ENCODE data around the gene BDKRB2. TPM values are rescaled to one million over a fixed set of nuclear protein-coding genes. Genes with fewer than 3 reads are reported as not detected.
A peak's percentile ranks its signal among the peaks of the same experiment; 100 is the strongest.

Gene BDKRB2
- total RNA-seq, 1 donor, result 23.1 TPM

GRCh38 chr14:96272777-96273473 is 68.3 kb downstream of the BDKRB2 start:
- no peak for TF ChIP-seq CTCF (IDR thresholded peaks at IDR 0.05; ENCODE audit: insufficient read depth, low read length)
- DNase-seq (ENCODE audit: low read depth), result peak; percentile 78
- H3K4me3 ChIP-seq (ENCODE audit: low read depth, low read length), result no peak overlapping the region

- H3K4me3 ChIP-seq (ENCODE audit: low read depth, low read length), result no peak overlapping the region
- TF ChIP-seq CTCF (IDR thresholded peaks at IDR 0.05; ENCODE audit: insufficient read depth, low read length), result no peak
- no peak for DNase-seq (ENCODE audit: low read depth)
These were observed 69.0 kb downstream of the BDKRB2 start for GRCh38 chr14:96273629-96274028.

- TF ChIP-seq CTCF (IDR thresholded peaks at IDR 0.05; ENCODE audit: insufficient read depth, low read length), result no peak
- DNase-seq (ENCODE audit: low read depth), result no peak
- no peak overlapping the region for H3K4me3 ChIP-seq (ENCODE audit: low read depth, low read length)
These were observed 69.5 kb downstream of the BDKRB2 start for GRCh38 chr14:96274122-96274521.

GRCh38 chr14:96274543-96274942 is 69.9 kb downstream of the BDKRB2 start:
- peak; percentile 85 for DNase-seq (ENCODE audit: low read depth)
- TF ChIP-seq CTCF (IDR thresholded peaks at IDR 0.05; ENCODE audit: insufficient read depth, low read length), result no peak

GRCh38 chr14:96275177-96276112 is 70.8 kb downstream of the BDKRB2 start:
- TF ChIP-seq CTCF (IDR thresholded peaks at IDR 0.05; ENCODE audit: insufficient read depth, low read length), result peak; percentile 97
- no peak overlapping the region for H3K4me3 ChIP-seq (ENCODE audit: low read depth, low read length)
- peak; percentile 82 for DNase-seq (ENCODE audit: low read depth)

More at GRCh38 chr14:96274543-96274942, 69.9 kb downstream of the BDKRB2 start:
- H3K4me3 ChIP-seq (ENCODE audit: low read depth, low read length), result no peak overlapping the region

- H3K4me3 ChIP-seq (ENCODE audit: low read depth, low read length), result no peak overlapping the region
- no peak for DNase-seq (ENCODE audit: low read depth)
- no peak for TF ChIP-seq CTCF (IDR thresholded peaks at IDR 0.05; ENCODE audit: insufficient read depth, low read length)
These were observed 73.3 kb downstream of the BDKRB2 start for GRCh38 chr14:96277890-96278289.
